NT2/D1 (cell line): Measurements from ENCODE around the gene RENBP.

ENCODE experiments used
- YY1 ChIP-seq: IDR thresholded peaks from 2 replicates; pipeline ENCODE4 v1.6.1; 2011; ENCODE audit not compliant: insufficient read length, insufficient read depth
- ZNF274 ChIP-seq: IDR thresholded peaks from 2 replicates; pipeline ENCODE4 v1.6.1; 2011; ENCODE audit warnings: mild to moderate bottlenecking, low read depth, low read length

DNA sequence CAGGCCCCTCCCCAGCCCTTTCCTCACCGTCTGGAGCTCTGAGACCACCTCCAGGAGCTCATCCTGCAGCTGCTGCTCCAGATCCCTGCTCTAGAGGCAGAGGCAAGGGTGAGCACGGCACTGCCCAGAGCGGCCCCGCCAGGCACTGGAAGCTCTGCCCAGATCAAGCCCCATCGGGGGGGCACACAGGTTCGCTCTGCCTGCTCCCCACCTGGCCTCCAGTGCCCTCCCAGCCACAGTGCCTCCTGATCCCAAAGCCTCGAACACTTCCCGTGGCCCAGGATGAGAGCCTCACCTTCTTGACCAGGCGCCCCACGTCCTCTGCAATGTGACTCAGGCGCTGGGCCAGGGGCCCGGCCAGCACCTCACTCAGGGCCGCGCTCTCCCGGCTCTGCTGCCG, 23.4 kb downstream of the RENBP start:
- TF ChIP-seq ZNF274 (no peak), YY1 (no peak)
